NCI-H1105 treated with DMSO at 0.1 percent for 48 hours (cell line): ENCODE data around the gene GTF2F2.

ENCODE experiments used
- DNase-seq: peaks from one replicate; lab custom pipeline; 2025; lab: John Stamatoyannopoulos, UW

Gene GTF2F2

DNA sequence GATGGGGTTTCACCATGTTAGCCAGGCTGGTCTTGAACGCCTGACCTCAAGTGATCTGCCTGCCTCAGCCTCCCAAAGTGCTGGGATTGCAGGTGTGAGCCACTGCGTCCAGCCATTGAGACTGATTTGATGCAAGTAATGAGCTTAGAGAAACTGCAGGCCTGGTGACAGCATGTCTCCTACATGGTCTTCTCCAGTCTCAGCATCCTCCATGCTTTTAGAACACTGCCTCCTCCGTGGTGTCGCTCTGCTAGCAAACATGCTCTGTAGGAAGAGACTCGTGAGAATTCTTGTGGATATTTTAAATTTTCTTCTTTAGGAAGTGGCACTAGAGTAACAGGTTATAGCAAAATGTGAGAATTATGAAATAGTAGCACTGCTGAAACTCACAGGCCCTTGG is 183.6 kb downstream of the GTF2F2 start:
- DNase-seq: no peak

DNA sequence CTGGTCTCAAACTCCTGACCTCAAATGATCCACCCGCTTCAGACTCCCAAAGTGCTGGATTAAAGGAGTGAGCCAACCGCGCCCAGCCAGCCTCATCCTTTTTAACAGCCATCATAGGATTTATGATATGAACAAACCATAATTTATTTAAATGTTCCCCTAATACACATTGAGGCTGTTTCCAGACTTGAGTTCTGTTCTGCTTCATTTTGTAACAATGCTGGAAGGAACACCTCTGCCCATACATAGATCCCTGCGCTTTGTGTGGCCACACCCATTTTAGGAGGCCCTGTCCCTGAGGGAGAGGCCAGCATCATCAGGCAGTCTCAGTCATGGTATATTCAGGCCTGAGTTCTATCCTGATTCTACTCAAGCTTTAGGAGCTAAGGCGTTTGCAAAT is 184.8 kb downstream of the GTF2F2 start:
- no peak for DNase-seq

DNA sequence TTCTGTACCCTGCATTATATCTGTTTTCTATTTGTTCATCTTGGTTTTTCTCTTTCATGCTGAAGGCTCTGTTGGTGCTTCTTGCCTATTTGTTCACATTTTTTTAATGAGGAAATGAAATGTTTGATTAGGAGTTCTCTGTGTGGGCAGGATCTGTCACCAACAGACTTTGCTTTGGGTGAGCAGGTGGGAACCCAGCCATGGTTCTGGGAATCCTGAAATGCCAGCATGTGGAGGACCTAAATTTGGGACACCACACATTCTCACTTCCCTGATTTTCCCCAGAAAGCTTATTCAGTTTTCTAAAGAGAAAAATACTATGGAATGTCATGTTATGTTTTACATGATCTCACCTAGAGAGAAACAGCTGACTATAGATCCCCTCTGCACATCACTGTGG is 186.7 kb downstream of the GTF2F2 start:
- DNase-seq: no peak

DNA sequence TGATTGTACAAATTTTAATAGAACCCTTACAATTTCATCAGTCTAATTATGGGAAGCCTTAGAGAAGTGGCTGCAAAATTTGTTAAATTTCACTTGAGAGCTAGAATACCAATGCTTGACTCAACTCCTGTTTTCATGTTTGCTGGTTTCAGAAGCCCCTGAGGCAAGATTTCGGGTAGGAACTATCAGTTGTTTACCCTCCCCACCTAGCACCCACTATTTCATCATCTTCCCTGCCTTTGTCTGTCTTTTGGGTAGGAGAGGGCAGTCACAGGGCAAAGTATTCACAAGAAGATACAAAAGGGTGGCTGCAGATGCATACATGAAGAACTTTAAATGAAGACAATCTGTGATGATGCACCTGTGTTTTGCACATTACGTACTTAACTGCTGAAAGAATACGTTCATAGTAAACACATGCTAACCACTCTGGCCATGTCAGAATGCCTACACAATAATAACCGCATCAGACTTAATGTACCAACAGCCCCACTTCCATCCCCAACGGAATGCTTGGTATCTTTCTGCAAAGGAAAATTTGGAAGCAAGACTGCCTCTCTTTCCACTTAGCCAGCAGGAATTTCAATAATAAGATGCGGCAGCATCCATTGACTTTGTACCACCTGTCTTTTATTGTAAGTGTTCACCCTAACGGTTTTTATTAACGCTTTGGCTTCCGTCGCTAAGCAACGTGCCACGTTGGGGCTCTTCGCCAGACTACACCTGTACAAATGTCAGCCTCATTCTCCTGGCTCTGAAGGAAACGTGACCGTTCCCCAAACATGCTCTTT is 190.2 kb downstream of the GTF2F2 start:
- DNase-seq: no peak

DNA sequence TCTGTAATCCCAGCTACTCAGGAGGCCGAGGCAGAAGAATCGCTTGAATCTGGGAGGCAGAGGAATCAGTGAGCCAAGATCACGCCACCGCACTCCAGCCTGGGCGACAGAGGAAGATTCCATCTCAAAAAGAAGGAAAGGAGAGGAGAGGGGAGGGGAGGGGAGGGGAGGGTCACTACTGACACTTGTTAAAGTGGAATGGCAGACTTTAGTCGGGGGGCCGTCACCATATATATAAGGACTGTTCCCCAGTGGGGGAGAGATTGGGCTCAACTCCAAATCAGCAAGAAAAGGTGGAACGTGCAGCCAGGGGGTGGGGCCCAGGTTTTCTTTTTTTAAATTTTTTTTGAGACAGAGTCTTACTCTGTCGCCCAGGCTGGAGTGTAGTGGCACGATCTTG is 194.5 kb downstream of the GTF2F2 start:
- no peak for DNase-seq

DNA sequence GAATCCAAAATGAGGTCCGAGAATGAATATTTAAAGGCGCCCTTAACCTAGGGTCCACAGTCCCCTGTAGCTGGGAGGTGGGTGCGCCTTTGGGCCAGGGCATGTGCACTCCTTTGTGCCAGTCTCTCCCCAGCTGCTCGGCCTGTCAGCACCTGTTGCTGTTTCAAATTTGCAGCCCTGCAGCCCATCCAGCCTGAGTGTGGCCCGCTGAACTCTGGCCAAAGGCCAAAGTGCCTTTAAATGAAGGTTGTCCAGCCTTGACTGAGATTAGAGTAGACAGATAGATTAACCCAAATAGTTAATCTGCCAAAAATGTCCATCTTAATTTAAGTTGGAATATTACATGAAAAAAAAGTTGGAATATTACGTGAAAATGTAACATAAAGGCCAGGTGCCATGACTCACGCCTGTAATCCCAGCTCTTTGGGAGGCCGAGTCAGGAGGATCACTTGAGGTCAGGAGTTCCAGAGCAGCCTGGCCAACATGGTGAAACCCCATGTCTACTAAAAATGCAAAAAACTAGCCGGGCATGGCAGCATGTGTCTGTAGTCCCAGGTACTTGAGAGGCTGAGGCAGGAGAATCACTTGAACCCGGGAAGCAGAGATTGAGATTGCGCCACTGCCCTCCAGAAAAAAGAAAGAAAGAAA is 195.3 kb downstream of the GTF2F2 start:
- DNase-seq: no peak

DNA sequence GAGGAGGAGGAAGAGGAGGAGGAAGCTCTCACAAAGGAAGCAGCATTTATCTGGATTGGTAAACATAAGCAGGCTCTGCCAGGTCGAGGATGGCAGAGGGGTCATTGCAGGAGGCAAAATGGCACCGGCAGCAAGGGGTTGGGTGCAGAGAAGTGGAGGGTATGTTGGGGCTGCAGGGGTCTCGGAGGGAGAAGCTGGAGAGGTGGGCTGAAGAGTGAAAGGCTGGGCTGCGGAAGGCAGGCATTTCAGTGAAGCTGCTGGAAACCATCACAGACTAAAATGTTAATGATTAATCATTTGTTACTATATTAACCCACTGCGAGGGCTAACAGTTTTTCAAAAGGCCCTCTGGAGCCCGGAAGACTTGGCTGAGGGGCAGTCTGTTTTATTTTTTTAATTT is 196.0 kb downstream of the GTF2F2 start:
- no peak for DNase-seq

DNA sequence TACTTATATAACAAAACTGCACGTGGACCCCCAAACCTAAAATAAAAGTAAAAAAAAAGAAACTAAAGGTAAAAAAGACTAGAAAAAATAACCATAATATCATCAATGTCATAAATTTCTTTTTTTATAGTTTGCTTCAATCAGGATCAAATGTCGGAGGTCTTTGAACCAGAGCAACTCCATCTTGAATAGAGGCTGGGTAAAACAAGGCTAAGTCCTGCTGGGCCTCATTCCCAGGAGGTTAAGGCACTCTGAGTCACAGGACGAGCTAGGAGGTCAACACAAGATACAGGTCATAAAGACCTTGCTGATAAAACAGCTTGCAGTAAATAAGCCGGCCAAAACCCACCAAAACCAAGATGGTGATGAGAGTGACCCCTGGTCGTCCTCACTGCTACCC is 196.7 kb downstream of the GTF2F2 start:
- no peak for DNase-seq

DNA sequence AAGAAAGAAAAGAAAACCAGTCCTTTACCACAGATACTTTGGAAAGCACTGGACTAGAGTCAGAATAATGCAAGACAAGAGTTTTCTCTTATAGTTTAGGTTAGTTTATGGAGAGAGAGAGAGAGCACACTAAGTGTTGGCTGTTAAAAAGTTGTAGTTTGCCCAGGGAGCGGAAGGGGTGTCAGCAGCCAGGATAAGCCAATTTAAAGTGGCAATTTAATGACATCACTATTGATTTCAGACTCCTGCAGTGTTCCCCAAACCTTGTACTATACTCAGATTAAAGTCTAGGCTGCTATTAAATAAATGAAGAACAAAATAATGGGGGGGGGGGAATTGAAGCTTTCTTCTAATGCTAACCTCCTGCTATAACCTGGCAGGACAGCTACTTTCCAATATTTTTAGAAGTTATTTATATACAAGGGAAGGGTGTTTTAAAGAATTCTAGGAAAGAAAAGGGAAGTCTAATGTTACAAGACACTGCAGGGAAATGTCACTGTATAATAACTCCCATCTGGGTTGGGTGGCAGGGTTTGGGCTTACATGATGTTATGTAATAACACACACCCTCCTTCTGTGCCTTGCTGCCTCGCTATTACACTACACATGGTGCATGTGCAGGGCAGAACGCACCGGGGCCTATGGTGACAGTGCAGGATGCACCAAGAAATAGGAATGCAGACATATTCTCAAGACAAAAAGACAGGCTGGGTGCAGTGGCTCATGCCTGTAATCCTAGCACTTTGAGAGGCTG is 200.7 kb downstream of the GTF2F2 start:
- no peak for DNase-seq

DNA sequence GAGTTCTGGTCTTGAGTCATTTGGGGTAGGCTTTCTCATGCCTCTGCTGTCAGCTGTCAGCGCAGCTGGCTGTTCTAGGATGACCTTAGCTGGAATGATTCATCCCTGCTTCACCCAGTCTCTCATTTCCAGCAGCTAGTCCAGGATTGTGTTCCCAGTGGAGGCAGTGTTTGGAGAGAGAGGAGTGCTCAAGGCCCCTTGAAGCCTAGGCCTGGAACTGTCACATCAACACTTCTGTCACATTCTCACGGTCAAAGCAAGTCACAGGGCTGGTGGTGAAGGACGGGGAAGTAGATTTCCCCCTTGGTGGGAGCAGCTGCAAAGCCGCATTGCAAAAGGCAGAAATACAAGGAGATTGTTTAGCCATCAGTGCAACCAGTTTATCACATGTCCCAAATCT is 205.5 kb downstream of the GTF2F2 start:
- no peak for DNase-seq

DNA sequence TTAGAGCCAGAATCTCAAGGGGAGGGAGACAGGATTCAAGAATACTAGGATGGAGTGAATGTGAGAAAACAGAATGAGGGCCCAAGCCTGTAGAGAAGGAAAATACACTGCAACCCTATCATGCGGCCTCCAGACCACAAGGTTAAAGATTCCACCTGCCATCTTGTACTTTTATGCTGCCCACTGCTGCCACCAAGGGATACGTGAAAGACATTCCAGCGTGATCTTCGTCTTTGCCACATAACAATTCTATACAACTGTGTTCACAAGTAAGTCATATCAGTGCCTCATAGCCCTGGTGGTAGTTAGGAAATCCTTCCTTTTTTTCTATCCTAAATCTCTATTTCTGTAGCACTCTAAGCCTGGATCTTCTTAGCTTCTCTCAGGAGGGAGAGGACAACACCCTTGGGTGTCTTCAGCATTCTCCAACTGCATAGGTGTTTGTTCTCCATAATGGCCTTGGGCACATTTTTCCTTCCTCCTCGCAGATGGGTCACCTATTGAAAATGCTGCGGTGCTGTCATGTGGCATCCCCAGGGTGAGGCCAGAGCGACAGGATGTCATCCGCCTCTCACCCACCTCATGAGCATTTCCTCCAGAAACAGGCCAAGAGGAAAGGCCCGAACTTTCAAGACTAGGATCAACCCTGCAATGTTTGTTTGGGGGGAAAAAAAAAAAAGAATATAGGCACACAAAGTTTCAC is 207.1 kb downstream of the GTF2F2 start:
- no peak for DNase-seq

DNA sequence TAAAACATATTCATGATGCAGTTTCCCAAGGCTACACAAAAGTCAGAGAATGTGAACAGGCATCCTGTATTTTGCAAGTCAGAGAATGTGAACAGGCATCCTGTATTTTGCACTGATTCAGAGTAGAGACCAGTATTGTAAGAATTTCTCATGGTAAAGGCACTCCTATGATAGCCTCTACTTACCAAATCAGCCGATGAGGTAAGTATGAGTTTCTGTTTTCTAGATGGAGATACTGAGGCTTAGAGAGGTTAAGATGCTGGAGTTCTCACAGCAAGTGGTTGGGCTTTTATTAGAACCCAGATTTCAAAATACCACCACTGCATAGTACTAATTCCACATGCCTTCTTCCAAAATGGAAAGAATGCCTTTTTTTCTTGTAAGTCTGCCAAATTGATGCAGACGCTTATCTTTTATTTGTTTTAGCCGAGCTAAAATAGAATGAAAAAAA is 208.4 kb downstream of the GTF2F2 start:
- no peak for DNase-seq

DNA sequence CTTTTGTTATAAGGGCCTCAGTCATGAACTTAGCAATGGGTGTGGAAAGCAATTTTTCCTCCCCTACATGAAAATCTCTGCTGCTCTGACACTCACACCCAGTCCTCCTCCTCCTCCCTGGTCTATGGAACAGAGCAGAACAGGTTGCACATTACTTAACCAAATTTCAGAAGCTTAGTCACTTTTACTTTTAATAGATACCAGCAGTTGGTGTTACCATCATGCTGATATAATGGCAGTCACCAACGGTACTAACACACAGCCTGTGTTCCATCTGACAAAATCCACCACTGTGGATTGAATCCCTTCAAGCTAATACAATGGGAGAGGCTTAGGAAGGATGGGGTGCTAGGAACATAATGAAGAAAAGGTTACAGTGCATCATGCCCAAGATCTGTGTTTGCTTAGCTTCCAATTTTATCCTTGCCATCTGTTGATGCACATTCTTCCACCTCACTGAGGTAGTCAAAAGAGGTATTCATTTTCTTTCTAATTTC is 210.9 kb downstream of the GTF2F2 start:
- no peak for DNase-seq

DNA sequence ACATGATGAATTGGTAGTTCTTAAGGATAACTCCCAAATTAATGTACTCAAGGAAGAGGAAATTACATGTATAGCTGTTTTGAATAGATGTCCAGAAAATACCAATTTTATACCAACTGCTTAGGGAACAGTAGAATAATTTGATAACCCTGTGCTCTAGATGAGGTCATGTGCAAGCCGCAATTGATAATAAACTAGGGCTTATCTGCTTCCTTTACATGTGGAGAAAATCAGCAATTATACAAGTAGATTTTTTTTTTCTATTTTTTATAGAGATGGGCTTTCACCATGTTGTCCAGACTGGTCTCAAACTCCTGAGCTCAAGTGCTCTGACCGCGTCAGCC is 211.4 kb downstream of the GTF2F2 start:
- no peak for DNase-seq

DNA sequence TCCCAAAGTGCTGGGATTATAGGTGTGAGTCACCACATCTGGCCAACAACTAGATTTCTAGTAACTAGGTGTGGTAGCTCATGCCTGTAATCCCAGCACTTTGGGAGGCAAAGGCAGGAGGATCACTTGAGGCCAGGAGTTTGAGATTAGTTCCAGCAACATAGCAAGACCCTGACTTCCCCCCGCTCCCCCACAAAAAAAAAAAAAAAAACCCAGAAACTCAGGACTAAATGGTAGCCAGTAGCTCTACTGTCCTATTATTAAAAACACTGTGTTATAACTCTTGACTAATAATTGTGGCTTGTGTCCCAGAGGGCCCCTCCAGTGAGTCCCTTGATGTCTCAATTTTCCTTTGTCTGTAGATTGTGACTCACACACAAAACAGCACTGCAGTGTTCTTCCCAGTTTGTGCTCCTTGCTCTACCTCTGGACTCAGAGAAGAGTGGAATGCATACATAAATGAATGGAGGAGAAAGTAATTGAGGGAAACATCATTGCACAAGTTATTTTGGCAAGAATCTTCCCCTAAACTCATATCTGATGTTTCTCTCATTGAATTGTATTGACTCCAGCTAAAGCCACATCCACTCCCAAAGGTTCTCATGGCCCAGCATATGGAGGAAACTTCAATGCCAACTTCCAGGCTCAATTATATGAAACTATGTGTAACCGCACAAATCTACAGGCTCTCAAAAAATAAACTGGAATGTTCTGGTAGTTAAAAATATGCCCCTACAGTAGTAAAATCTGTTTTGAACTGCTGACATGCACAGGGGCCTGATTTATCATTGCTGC is 211.9 kb downstream of the GTF2F2 start:
- DNase-seq: no peak

DNA sequence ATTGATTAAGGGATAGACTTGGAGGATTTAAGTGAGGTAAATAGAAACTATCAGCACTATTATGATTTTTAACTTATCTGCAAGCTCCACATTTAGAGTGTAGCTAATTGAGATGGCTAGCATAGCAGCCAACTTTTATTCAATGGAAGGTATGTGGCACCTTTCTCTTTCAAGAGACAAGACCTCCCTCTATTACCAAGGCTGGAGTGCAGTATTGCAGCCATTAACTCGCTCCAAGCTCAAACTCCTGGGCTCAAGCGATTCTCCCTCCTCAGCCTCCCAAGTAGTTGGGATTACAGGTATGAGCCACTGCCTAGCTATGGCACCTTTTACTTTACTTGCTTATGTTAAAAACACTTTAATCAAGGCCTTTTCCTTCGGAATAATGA is 212.5 kb downstream of the GTF2F2 start:
- no peak for DNase-seq

DNA sequence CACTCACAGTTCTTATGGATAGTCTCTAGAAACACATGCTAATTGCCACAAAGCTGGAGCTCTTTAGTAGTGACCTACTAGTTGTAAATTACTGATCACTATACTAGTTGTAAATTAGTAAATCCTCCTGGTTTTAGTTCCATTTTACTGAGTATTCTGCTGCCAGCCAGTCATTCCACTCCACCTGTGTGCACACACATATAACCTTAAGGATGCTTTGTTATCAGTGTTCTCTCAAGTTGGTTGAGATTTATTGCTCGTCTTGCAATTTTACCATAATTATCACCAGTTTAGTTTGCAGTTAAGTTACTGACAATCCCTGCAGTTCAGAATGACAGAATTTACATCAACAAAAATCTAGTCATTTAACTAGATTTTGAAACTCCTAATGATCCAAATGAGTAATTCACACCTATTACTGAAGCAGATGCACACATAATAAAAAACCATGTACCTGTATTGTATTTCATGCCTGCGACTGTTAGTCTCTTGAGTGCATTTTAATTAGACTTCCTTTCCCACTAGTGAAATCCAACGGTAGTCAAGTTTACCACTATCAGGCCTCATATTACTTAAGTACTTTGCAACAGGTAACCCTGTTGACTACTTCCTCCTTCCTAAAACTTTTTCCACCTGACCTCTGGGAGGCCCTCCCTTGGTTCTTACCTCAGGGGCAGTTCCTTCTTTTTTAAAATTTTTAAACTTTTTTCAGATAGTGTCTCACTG is 213.1 kb downstream of the GTF2F2 start:
- no peak for DNase-seq
